NCI-H146 treated with DMSO at 0.1 percent for 48 hours (cell line): ENCODE data around the gene SORCS2.

Experiments used
- DNase-seq: peaks from one replicate; lab custom pipeline; 2025; ENCODE audit not compliant: unreplicated experiment; lab: John Stamatoyannopoulos, UW

Gene SORCS2

GRCh38 chr4:7192252-7193029 is at the start of gene SORCS2:
Gene SORCS2, plus strand, starts transcription at chr4:7192538.
- DNase-seq = no peak

GRCh38 chr4:7144374-7145290 is 47.7 kb upstream of the SORCS2 start:
- no peak for DNase-seq

GRCh38 chr4:7145291-7145934 is 46.9 kb upstream of the SORCS2 start:
- DNase-seq = no peak

GRCh38 chr4:7146059-7146785 is 46.1 kb upstream of the SORCS2 start:
- no peak for DNase-seq

- DNase-seq = no peak
Measured at GRCh38 chr4:7146786-7147115, 45.6 kb upstream of the SORCS2 start.

GRCh38 chr4:7147261-7147660 is 45.1 kb upstream of the SORCS2 start:
- no peak for DNase-seq

GRCh38 chr4:7147661-7148310 is 44.6 kb upstream of the SORCS2 start:
- no peak for DNase-seq

- DNase-seq = no peak
Measured at GRCh38 chr4:7148337-7148736, 44.0 kb upstream of the SORCS2 start.

- DNase-seq = no peak
Measured at GRCh38 chr4:7150036-7150635, 42.2 kb upstream of the SORCS2 start.

- DNase-seq = no peak
Measured at GRCh38 chr4:7151668-7152227, 40.6 kb upstream of the SORCS2 start.

- no peak for DNase-seq
Measured at GRCh38 chr4:7153711-7154110, 38.6 kb upstream of the SORCS2 start.

GRCh38 chr4:7154351-7154981 is 37.9 kb upstream of the SORCS2 start:
- no peak for DNase-seq

GRCh38 chr4:7155590-7156071 is 36.7 kb upstream of the SORCS2 start:
- no peak for DNase-seq

- DNase-seq = no peak
Measured at GRCh38 chr4:7156328-7156727, 36.0 kb upstream of the SORCS2 start.

GRCh38 chr4:7156761-7157488 is 35.4 kb upstream of the SORCS2 start:
- DNase-seq = no peak

GRCh38 chr4:7157666-7158065 is 34.7 kb upstream of the SORCS2 start:
- DNase-seq = no peak

GRCh38 chr4:7158081-7158750 is 34.1 kb upstream of the SORCS2 start:
- DNase-seq = no peak

- DNase-seq = no peak
Measured at GRCh38 chr4:7158991-7159390, 33.3 kb upstream of the SORCS2 start.
